ENCODE data around the gene OSGIN1.
"Not testable (repeated sequence)": the region's sequence is repeated elsewhere in the genome, so short reads cannot be mapped to it uniquely, and the experiment has no call there.

GRCh38 chr16:83941546-83941945 is 11.5 kb upstream of the OSGIN1 start:
- TF ChIP-seq POLR2A (IDR thresholded peaks at IDR 0.05; ENCODE audit: extremely low read depth, insufficient read length); CTCF (IDR thresholded peaks at IDR 0.05; ENCODE audit: low read depth, low read length); MYC (IDR thresholded peaks at IDR 0.05; ENCODE audit: low read depth, low read length); MAX (IDR thresholded peaks at IDR 0.05; ENCODE audit: low read depth, low read length): not testable (repeated sequence)
